ENCODE results near the gene TEN1. TPM values are rescaled to one million over a fixed set of nuclear protein-coding genes. Genes with fewer than 3 reads are reported as not detected.

TEN1 gene
- total and polyA plus RNA-seq, 2 of the 13 experiments (the other 11 are each of a cell fraction or from before 2014, with no cell fraction given) = 18.0 to 21.3 TPM

- WGBS (ENCODE audit: low lambda C conversion rate) = 97% methylated on average over 3 of the region's 3 CpGs
- Histone ChIP-seq H3K27ac (ENCODE audit: extremely low read length, insufficient read depth, low read length) (no peak overlapping the region), H3K4me3 (replicated peaks in 1 of 3; ENCODE audit: insufficient read depth in 1 of 3, low read depth in 2 of 3, low read length in 3 of 3) (no peak overlapping the region), H3K9ac (ENCODE audit: insufficient read depth, low read depth, low read length) (no peak overlapping the region), H3K27me3 (ENCODE audit: control insufficient read depth in 1 of 2, insufficient read depth in 2 of 2, low read length in 2 of 2) (no peaks in the 10 kb centered on the region), H3K4me2 (ENCODE audit: low read depth, low read length) (no peak overlapping the region), H3K79me2 (ENCODE audit: insufficient read depth, low read length) (no peaks in the 10 kb centered on the region), H3K9me3 (ENCODE audit: low read length) (no peaks in the 10 kb centered on the region), H3K36me3 (replicated peaks in 1 of 2; ENCODE audit: control insufficient read depth in 1 of 2, insufficient read depth in 2 of 2, low read length in 2 of 2) (peaks cover 22 to 55% of the 10 kb centered on the region in 2 experiments), H4K20me1 (ENCODE audit: insufficient read depth, low read length) (no peaks in the 10 kb centered on the region), H2AFZ (ENCODE audit: low read length) (no peak overlapping the region), H3K4me1 (ENCODE audit: insufficient read depth, low read length) (peaks cover 11% of the 10 kb centered on the region)
- DNase-seq (ENCODE audit: low spot score) (no peak), ATAC-seq (no peak), FAIRE-seq (no peak)
- ChIA-PET CTCF (ENCODE audit: low intra/inter-chr PET ratio, low total read pairs) (no interaction called here), POLR2A (interaction anchor here (1.3 kb wide), 1 partner anchor 9 kb away, joined by 3 read pairs; no protein-coding TSS in a partner anchor)
- no TSS peak for BruUV-seq (replicated peaks)
- in situ Hi-C loops (cut with HindIII; ENCODE audit: extremely low pct_ligation_motif_present, low pct_unique_long_range_greater_than_20kb) = no loop called here
- intact Hi-C loops (cut with micrococcal nuclease; ENCODE audit: unreplicated experiment) = no loop called here
- TF ChIP-seq IRF2 (CRISPR knock-in tag; IDR thresholded peaks at IDR 0.05) = no peak
- TF ChIP-seq POLR2AphosphoS5 (IDR thresholded peaks at IDR 0.05; ENCODE audit: low read depth, low read length) = peak; percentile 21; the same call in 1 of the 2 replicates
- no peak for TF ChIP-seq SMARCC2 (IDR thresholded peaks at IDR 0.05)
- TF ChIP-seq ATF6 (CRISPR knock-in tag; conservative IDR thresholded peaks at IDR 0.05) = no peak
- no peak for TF ChIP-seq ZNF678 (CRISPR knock-in tag; IDR thresholded peaks at IDR 0.05)
- TF ChIP-seq CERS6 (CRISPR knock-in tag; IDR thresholded peaks at IDR 0.05) = no peak
- TF ChIP-seq ZNF260 (CRISPR knock-in tag; IDR thresholded peaks at IDR 0.05; ENCODE audit: borderline replicate concordance, low read depth) = no peak
- TF ChIP-seq KLF11 (CRISPR knock-in tag; IDR thresholded peaks at IDR 0.05) = no peak
- TF ChIP-seq POLR2A (IDR thresholded peaks at IDR 0.05; ENCODE audit: insufficient read depth in 1 of 2, low read depth in 2 of 2, low read length in 2 of 2) = 0 out of 4 replicates have a peak, but pooled peaks of 1 of the 2 experiments have one; percentile 25
- TF ChIP-seq ZNF281 (CRISPR knock-in tag; IDR thresholded peaks at IDR 0.05; ENCODE audit: borderline replicate concordance) = no peak
- TF ChIP-seq ZNF572 (CRISPR knock-in tag; IDR thresholded peaks at IDR 0.05) = no peak
- TF ChIP-seq ZBTB21 (CRISPR knock-in tag; IDR thresholded peaks at IDR 0.05) = peak; percentile 40; the same call in 1 of the 2 replicates
- TF ChIP-seq NFIB (CRISPR knock-in tag; IDR thresholded peaks at IDR 0.05; ENCODE audit: borderline replicate concordance) = no peak
- no peak for TF ChIP-seq ISL2 (CRISPR knock-in tag; IDR thresholded peaks at IDR 0.05)
- TF ChIP-seq ELF1 (CRISPR knock-in tag; IDR thresholded peaks at IDR 0.05) = no peak
- TF ChIP-seq ZBTB1 (CRISPR knock-in tag; IDR thresholded peaks at IDR 0.05; ENCODE audit: borderline replicate concordance) = no peak
- TF ChIP-seq FOXO1 (CRISPR knock-in tag; IDR thresholded peaks at IDR 0.05) = no peak
- TF ChIP-seq HNRNPL (IDR thresholded peaks at IDR 0.05; ENCODE audit: low read depth, low read length) = no peak
- no peak for TF ChIP-seq ZNF510 (CRISPR knock-in tag; IDR thresholded peaks at IDR 0.05; ENCODE audit: low read depth)
- no peak for TF ChIP-seq SNAPC2 (CRISPR knock-in tag; IDR thresholded peaks at IDR 0.05)
- no peak for TF ChIP-seq SATB2 (CRISPR knock-in tag; IDR thresholded peaks at IDR 0.05)
- TF ChIP-seq GLI4 (CRISPR knock-in tag; IDR thresholded peaks at IDR 0.05; ENCODE audit: borderline replicate concordance) = no peak
These were observed 59.0 kb downstream of the TEN1 start for GRCh38 chr17:76038050-76038449.

All from HepG2 (cell line).